Immature natural killer cell (primary cell): Measurements from ENCODE around the gene PHF21A. TPM values are rescaled to one million over a fixed set of nuclear protein-coding genes. Genes with fewer than 3 reads are reported as not detected.
A peak's percentile ranks its signal among the peaks of the same experiment; 100 is the strongest.
"Not testable (repeated sequence)": the region's sequence is repeated elsewhere in the genome, so short reads cannot be mapped to it uniquely, and the experiment has no call there.

Experiments used
- DNase-seq, 3 donors: peaks; one replicate each; pipeline ENCODE4 v3.0.0; 2022; ENCODE audit warnings: mixed read lengths in 1 of 3
- H3K27ac Mint-ChIP-seq, 6 donors: one replicate each; pipeline ENCODE4 v1.8.0; 2020; ENCODE audit warnings: mixed read lengths in 6 of 6, mild to moderate bottlenecking in 5 of 6, inconsistent platforms in 4 of 6, moderate library complexity in 3 of 6
- H3K27me3 Mint-ChIP-seq, 3 donors: one replicate each; pipeline ENCODE4 v1.8.0; 2020 to 2021; ENCODE audit warnings: low read depth in 3 of 3, mild to moderate bottlenecking in 3 of 3, mixed read lengths in 3 of 3, moderate library complexity in 3 of 3, inconsistent platforms in 1 of 3
- H3K36me3 Mint-ChIP-seq, 3 donors: one replicate each; pipeline ENCODE4 v1.8.0; 2020; ENCODE audit warnings: mixed read lengths in 3 of 3, inconsistent platforms in 2 of 3, mild to moderate bottlenecking in 2 of 3
- H3K4me1 Mint-ChIP-seq, 2 donors: one replicate each; pipeline ENCODE4 v1.8.0; 2020; ENCODE audit warnings: inconsistent platforms in 2 of 2, mild to moderate bottlenecking in 2 of 2, mixed read lengths in 2 of 2, moderate library complexity in 1 of 2
- H3K4me3 Mint-ChIP-seq, 5 donors: one replicate each; pipeline ENCODE4 v1.8.0; 2020; ENCODE audit warnings: mild to moderate bottlenecking in 5 of 5, mixed read lengths in 5 of 5, inconsistent platforms in 3 of 5, moderate library complexity in 3 of 5
- H3K9me3 Mint-ChIP-seq, 6 donors: one replicate each; pipeline ENCODE4 v1.8.0; 2020; ENCODE audit warnings: mild to moderate bottlenecking in 6 of 6, mixed read lengths in 6 of 6, inconsistent platforms in 4 of 6, moderate library complexity in 3 of 6
- polyA plus RNA-seq, 3 donors: library from polyadenylated mRNA; unstranded; fragments of 300-500 nt; fragmentation: Illumina TruSeq; gene quantifications; one replicate each; pipeline ENCODE4 v1.2.3, GENCODE V29; 2021

The PHF21A gene
- polyA plus RNA-seq, 3 donors from 2014 or later = 4.4 to 21.3 (median 5.8) TPM

DNA sequence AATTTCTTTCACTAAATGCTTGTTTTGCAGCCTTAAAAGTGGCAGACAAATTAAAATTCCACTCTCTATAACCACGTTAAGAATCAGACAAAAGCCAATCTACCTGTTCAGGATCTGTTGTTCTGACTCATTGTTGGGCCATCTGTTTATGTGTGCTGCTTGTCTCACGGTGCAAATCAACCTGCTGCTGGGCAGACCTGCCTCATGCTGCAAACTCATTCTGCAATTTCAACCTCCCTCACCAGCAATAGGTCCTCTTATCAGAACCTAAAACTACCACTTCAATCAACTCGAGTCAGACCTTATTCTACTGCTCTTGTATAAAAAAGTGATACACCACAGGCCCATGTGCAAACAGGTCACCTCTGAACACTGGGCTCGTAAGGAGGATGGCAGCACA, 123.7 kb downstream of the PHF21A start:
- Mint-ChIP-seq H3K27me3 (no peaks in the 10 kb centered on the region), H3K27ac (peak overlapping the region in 1 of 6 donors; percentile 28), H3K36me3 (no peaks in the 10 kb centered on the region), H3K9me3 (no peaks in the 10 kb centered on the region), H3K4me3 (no peak overlapping the region), H3K4me1 (peaks cover 21 to 58% of the 10 kb centered on the region in 2 donors)
- DNase-seq = no peak

DNA sequence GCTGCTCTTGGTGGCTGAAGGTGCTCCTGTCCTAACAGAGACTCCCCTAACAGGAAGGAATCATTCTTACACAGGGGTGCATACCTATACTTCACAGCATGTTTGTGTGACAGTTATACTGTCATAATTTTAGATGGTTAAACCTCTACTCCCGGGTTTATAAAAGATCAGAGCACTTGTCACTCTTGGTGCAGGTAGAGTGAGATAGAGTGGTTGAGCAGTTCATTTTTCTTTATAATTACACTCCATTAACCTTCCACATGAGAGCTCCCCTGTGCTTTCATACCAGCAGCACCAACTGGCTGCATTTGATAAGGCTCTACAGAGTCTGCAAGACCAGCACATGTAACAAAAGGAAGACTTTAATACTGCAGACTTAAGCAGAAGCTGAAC, 125.9 kb downstream of the PHF21A start:
- H3K4me1 Mint-ChIP-seq = peaks cover 27 to 71% of the 10 kb centered on the region in 2 donors
- H3K27ac Mint-ChIP-seq = peak overlapping the region in 2 of 6 donors; percentile 22 to 50
- no peak overlapping the region for H3K4me3 Mint-ChIP-seq
- no peaks in the 10 kb centered on the region for H3K36me3 Mint-ChIP-seq
- DNase-seq = no peak
- H3K27me3 Mint-ChIP-seq = no peaks in the 10 kb centered on the region
- H3K9me3 Mint-ChIP-seq = no peaks in the 10 kb centered on the region

DNA sequence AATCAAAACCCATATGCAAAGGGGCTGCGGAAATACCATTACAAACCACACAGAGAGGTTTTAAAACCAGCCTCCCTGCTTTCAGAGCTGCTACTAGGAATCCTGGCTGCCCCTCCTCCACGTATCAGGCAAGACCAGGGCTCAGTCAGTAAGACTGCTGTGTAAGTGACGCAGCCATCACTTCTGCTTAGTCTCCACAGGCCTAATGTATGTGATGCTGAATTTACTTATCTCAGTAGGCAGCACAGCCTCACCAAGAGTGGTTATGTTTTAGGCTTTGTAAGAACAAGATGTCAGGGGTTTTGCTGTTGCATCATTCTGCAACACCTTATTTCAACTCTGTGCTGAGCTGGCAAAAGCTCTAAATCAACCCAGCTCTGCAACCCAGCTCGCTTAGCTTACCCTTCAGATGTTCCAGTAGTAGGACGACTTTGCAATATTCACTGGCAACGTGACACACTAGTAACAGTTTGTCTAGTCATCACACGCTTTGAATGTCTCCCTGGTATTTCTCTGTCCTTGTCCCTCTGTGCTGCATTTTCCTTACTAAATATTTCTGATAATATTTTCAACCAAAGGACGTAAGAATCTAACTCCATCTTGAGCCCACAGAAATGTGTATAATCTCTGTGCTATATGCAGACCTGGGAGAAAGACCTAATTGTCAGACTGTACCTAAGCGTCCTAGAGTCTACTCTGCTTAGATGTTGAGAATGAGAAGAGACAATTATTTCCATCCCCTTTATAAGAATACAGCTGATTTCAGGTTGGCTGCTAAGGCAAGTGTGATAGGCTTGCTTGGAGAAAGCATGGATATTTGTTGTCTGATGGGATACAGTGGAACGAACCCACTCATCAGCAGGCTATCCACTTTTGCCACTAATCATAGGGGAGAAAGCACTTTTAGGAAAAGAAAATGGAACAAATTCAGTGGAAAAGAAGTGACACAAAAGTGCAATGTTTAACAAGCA, 126.6 kb downstream of the PHF21A start:
- no peaks in the 10 kb centered on the region for H3K9me3 Mint-ChIP-seq
- no peak overlapping the region for H3K27ac Mint-ChIP-seq
- no peak overlapping the region for H3K4me3 Mint-ChIP-seq
- no peaks in the 10 kb centered on the region for H3K36me3 Mint-ChIP-seq
- H3K4me1 Mint-ChIP-seq = peaks cover 30 to 65% of the 10 kb centered on the region in 2 donors
- H3K27me3 Mint-ChIP-seq = no peaks in the 10 kb centered on the region
- DNase-seq = no peak

DNA sequence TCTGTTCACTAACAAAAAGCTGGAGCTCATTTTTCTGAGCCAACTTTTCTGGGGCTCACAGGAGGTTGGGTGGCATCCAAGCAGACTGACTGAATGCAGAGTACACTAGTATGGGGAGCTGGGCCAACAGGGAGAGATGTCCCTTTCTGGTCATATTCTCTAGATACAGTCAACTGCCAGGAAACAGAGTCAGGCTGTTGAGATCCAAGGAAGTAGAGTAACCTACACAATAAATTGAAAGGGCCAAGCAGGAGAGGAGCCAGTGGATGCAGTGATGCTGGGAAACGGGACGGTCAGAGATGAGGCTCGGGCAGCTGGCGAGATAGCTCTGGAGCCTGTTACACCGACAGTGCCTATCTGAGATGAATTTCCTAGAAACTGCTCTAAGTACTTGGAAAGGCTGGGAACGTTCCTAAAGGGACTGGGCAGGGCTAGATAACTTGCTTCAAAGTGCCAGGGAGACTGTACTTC, 127.7 kb downstream of the PHF21A start:
- peaks cover 30 to 59% of the 10 kb centered on the region in 2 donors for H3K4me1 Mint-ChIP-seq
- no peaks in the 10 kb centered on the region for H3K9me3 Mint-ChIP-seq
- no peak overlapping the region for H3K4me3 Mint-ChIP-seq
- DNase-seq = no peak
- H3K36me3 Mint-ChIP-seq = no peaks in the 10 kb centered on the region
- no peak overlapping the region for H3K27ac Mint-ChIP-seq
- no peaks in the 10 kb centered on the region for H3K27me3 Mint-ChIP-seq

DNA sequence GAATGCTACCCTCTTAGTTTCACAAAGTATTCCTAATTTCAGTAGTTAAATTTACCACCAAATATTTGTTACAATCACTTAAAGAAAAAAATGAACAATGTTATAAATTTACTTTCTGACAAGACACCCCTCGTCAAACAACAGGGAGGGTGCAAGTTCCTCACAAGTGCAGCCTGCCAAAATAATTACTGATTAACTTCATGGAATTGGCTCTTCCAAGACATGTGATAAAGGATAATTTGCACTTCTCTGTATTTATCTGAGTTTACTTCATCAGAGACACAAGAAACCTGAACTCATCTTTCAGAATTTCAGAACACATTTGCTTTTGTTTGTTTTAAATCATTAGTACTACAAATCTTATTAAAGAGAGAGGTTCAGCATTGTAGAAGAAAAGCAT, 132.3 kb downstream of the PHF21A start:
- Mint-ChIP-seq H3K4me1 (peaks cover 24 to 66% of the 10 kb centered on the region in 2 donors), H3K27ac (no peak overlapping the region), H3K27me3 (no peaks in the 10 kb centered on the region)

DNA sequence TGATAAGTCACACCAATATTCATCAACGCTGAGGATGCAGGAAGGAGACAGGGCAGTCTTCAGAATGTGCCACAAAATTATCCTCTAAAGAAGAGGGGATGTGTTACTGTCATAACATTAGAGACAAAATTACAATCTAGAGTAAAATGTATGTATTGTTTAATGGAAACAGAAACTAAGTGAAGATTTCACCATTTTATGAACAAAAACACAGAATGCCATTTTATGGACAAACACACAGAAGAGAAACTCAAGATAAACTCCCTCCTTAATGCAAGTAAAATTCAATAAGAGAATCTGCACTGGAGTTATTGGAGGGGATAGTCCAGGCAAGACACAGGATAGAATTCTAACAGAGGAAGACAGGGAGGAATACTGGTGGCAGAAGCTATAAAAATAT, 136.0 kb downstream of the PHF21A start:
- Mint-ChIP-seq H3K27me3 (no peaks in the 10 kb centered on the region), H3K27ac (peak overlapping the region; percentile 18 to 75 (median 61)), H3K4me1 (peaks cover 25 to 60% of the 10 kb centered on the region in 2 donors), H3K36me3 (no peaks in the 10 kb centered on the region), H3K4me3 (no peak overlapping the region), H3K9me3 (no peaks in the 10 kb centered on the region)
- DNase-seq = no peak

More for the DNA sequence above, 132.3 kb downstream of the PHF21A start:
- Mint-ChIP-seq H3K36me3 (no peaks in the 10 kb centered on the region), H3K9me3 (no peaks in the 10 kb centered on the region), H3K4me3 (no peak overlapping the region)
- no peak for DNase-seq

DNA sequence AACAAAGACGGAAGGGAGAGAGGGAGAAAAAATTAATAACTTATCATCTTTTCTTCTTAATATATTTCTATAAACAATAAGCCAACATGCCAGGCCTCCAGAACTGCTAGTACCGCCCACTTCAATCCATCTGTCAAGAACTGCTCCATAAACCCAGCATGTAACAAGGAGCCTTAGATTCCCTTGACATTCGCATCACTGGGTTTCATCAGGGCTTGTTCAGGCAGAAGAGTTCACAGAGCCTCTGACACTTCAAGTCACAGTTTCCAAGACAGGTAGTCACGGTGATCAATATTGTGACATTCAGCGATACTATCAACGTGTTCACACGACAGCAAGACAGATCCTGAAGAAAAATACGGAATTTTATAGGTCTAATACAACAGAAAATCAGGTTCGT, 137.1 kb downstream of the PHF21A start:
- Mint-ChIP-seq H3K36me3 (peaks cover 0 to 7% (median 5%) of the 10 kb centered on the region in 3 donors), H3K27me3 (no peaks in the 10 kb centered on the region), H3K4me3 (no peak overlapping the region), H3K27ac (peak overlapping the region in 5 of 6 donors; percentile 1 to 46 (median 29)), H3K4me1 (peaks cover 22 to 60% of the 10 kb centered on the region in 2 donors), H3K9me3 (no peaks in the 10 kb centered on the region)
- DNase-seq = no peak

DNA sequence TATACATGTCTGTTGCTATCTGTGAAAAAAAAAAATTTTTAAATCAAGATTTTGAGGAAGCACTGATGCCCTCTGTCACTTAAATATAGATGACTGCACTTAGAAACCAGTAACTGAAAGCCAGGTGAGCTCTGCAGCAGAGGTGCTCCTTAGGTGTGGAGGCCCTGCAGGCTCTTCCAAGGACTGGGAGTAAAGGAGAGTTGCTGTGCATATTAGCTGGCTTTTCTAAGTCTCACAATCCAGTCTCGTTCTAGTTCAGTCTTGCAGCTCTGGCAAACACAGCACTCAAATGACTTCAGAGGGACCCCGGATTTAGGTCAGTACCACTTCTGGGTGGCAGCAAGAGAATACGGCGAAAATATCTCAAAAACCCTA, 137.8 kb downstream of the PHF21A start:
- H3K9me3 Mint-ChIP-seq = no peaks in the 10 kb centered on the region
- H3K4me3 Mint-ChIP-seq = no peak overlapping the region
- no peak overlapping the region for H3K27ac Mint-ChIP-seq
- H3K27me3 Mint-ChIP-seq = no peaks in the 10 kb centered on the region
- peaks cover 0 to 12% (median 8%) of the 10 kb centered on the region in 3 donors for H3K36me3 Mint-ChIP-seq
- DNase-seq = no peak
- H3K4me1 Mint-ChIP-seq = peaks cover 22 to 60% of the 10 kb centered on the region in 2 donors

DNA sequence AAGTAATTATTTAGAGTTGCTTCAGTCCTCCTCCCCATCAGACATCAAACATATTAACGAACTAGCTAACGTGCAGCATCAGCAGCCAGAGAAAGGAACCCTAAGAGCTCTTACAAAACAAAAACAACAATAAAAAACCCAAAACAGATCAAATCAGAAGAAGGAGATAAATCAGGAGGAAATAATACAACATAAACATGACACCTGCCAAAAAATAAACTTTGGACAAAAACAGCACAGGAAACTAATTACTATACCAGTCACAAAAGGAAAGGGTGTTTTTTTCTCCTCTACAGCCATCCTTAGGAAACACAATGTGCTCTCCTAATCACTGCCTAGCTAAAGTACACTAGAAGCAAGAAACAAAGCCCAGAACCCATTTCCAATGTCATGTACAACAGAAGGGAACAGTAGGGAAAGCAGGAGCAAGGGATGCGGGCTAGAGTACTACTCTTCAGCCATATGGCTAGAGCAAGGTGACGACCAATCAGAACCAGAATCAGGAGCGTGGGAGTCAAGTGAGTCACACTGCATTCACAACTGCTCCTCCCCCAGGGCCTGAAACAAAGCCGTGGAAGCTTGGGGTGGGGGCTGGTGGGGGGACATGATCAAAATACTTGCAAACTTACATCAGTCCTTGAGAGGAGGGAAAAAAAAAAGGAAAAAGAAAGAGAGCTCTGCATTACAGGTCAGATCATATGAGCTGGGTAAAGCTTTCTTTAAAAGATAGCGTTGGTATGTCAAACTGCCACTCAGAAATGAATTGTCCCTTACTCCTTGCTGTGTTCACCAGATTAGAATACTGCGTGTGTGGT, 138.4 kb downstream of the PHF21A start:
- Mint-ChIP-seq H3K4me3 (no peak overlapping the region), H3K27ac (peak overlapping the region in 4 of 6 donors; percentile 0 to 59 (median 9)), H3K36me3 (peaks cover 0 to 14% (median 10%) of the 10 kb centered on the region in 3 donors), H3K4me1 (peaks cover 22 to 54% of the 10 kb centered on the region in 2 donors), H3K9me3 (no peaks in the 10 kb centered on the region), H3K27me3 (no peaks in the 10 kb centered on the region)
- DNase-seq = no peak

DNA sequence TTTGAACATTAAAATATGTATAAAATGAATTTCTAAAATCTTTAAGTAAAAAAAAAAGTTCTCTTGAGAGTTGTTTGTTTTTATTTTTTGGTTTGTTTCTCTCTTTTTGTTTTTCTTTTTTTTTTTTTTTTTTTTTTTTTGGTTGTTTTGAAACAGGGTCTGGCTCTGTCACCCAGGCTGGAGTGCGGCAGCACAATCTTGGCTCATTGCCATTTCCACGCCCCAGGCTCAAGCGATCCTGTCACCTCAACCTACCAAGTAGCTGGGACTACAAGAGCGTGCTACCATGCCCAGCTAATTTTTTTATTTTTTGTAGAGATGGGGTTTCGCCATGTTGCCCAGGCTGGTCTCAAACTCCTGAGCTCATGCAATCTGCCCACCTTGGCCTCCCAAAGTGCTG, 139.4 kb downstream of the PHF21A start:
- not testable (repeated sequence) for H3K4me3 Mint-ChIP-seq, H3K9me3 Mint-ChIP-seq, H3K27me3 Mint-ChIP-seq, DNase-seq, H3K27ac Mint-ChIP-seq
- peaks cover 0 to 18% (median 10%) of the 10 kb centered on the region in 3 donors for H3K36me3 Mint-ChIP-seq
- peaks cover 22 to 48% of the 10 kb centered on the region in 2 donors for H3K4me1 Mint-ChIP-seq

DNA sequence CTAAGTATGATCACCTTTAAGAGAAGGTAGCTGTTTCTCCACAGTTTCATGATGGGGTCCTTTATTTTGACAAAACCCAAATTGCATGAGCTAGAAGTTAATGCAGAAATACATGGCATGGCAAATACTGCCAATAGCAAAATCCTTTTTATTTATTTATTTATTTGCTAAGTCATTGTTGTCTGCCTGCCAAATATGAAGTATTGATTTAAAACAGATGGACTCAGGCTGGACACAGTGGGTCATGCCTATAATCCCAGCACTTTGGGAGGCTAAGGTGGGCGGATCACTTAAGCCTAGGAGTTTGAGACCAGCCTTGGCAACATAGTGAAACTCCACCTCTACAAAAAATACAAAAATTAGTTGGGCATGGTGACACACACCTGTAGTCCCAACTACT, 146.4 kb downstream of the PHF21A start:
- no peaks in the 10 kb centered on the region for H3K4me1 Mint-ChIP-seq
- no peaks in the 10 kb centered on the region for H3K9me3 Mint-ChIP-seq
- H3K36me3 Mint-ChIP-seq = peaks cover 10 to 32% (median 15%) of the 10 kb centered on the region in 3 donors
- no peak for DNase-seq
- no peak overlapping the region for H3K27ac Mint-ChIP-seq
- no peaks in the 10 kb centered on the region for H3K27me3 Mint-ChIP-seq
- H3K4me3 Mint-ChIP-seq = no peak overlapping the region

DNA sequence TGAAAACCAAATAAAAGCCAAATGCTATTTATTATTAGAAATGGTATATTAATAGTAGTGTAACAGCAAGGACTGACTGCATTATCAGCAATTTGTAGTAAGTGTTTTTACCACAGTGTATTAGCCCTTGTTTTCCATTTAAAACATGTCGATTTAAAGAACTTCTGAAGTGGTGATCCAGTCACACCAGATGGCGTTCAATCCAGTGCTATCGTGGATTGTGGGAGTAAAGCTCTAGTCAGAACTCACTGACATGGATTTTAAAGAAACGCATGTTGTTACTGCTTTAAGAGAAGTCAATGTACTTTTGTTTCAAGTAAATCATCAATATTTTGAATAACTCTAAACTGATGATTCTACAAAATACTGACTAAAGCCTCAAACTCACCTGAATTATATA, 147.7 kb downstream of the PHF21A start:
- Mint-ChIP-seq H3K9me3 (no peaks in the 10 kb centered on the region), H3K36me3 (peaks cover 11 to 26% (median 20%) of the 10 kb centered on the region in 3 donors), H3K4me3 (no peak overlapping the region), H3K4me1 (no peaks in the 10 kb centered on the region), H3K27me3 (no peaks in the 10 kb centered on the region), H3K27ac (no peak overlapping the region)
- DNase-seq = no peak

DNA sequence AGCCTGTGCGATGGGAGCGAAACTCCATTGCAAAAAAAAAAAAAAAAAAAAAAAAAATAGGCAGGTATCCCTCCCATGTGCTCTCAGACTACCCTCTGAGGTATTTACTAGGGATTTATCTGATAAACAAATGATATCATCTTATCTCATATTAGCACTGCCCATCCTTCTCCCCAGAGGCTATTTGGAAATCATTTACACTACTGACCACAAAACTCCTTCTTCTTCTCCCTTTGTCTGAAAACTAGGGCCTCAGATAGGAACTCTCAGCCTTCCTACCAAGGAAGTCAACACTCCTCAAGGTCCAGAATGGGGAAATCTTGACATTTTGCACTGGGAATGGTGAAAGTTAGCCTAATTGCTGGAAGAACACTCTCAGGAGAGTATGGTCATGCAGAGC, 152.4 kb downstream of the PHF21A start:
- DNase-seq = no peak
- H3K36me3 Mint-ChIP-seq = peaks cover 4 to 19% (median 15%) of the 10 kb centered on the region in 3 donors
- H3K27ac Mint-ChIP-seq = peak overlapping the region in 2 of 6 donors; percentile 38 to 63

DNA sequence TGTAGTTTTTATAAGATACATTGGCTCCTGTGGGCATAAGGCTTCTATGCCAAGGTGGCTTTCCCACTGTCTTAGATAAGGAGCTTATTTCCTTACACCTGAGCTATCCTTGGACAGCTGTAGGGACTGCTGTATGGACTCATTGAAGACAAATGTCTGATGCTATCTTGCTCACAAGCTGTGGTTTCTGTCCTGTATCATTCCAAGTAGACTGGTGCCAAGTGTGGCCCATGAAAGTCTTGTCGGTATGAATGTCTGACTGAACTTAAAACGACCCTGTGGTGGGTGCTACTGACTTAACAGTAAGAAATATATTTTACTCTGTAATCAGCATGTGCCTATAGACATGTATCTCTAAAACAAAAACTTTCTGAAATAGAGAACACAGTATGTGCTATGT, 153.7 kb downstream of the PHF21A start:
- Mint-ChIP-seq H3K9me3 (no peaks in the 10 kb centered on the region), H3K27ac (no peak overlapping the region), H3K27me3 (peaks cover 0 to 3% (median 0%) of the 10 kb centered on the region in 3 donors), H3K4me1 (peaks cover 0 to 3% of the 10 kb centered on the region in 2 donors), H3K36me3 (peaks cover 4 to 19% (median 15%) of the 10 kb centered on the region in 3 donors), H3K4me3 (no peak overlapping the region)
- DNase-seq = no peak

More for the DNA sequence above, 152.4 kb downstream of the PHF21A start:
- Mint-ChIP-seq H3K4me3 (no peak overlapping the region), H3K27me3 (peaks cover 0 to 3% (median 0%) of the 10 kb centered on the region in 3 donors), H3K9me3 (no peaks in the 10 kb centered on the region), H3K4me1 (peaks cover 0 to 3% of the 10 kb centered on the region in 2 donors)
